DMS53 treated with DMSO at 0.1 percent for 48 hours (cell line): ENCODE results near the gene XPO6.
"Not testable (repeated sequence)": the region's sequence is repeated elsewhere in the genome, so short reads cannot be mapped to it uniquely, and the experiment has no call there.

ENCODE experiments used
- DNase-seq: peaks from one replicate; lab custom pipeline; 2025; ENCODE audit not compliant: unreplicated experiment; lab: John Stamatoyannopoulos, UW

Gene XPO6

DNA sequence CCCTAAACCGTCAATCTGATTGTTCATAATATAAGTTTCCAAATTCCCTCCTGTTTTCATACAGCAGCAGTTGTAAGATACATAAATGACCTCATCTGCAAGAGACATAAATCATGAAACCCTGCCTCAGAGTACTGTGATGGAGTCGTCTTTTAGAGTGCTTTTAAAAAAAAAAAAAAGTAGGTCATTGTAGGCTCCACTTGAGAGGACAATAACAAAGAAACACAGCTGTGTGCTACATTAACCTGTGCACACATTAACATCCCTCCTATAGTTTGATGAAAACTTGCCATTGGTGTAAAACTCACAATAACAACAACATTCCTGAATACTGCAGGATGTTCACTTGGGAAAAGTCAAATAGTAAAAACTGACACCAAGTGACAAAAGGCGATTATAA lies 56.5 kb downstream of the XPO6 start:
- DNase-seq: no peak

DNA sequence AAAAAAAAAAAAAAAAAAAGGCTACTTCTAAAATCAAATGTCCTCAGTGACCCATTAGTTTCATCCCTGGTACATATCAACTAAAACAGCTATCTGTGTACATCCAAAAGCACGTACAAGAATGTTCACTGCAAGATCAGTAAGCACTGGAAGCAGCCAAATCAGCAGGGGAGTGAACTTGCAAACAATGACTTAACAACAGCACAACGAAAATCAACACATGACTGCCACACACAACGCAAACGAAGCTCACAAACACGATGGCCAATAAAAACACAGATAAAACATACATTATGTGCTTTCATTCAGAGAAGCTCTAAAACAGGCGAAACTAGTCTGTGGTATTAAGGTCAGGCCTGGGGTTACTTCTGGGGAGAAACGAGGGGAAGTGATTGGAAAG lies 60.6 kb downstream of the XPO6 start:
- DNase-seq: no peak

DNA sequence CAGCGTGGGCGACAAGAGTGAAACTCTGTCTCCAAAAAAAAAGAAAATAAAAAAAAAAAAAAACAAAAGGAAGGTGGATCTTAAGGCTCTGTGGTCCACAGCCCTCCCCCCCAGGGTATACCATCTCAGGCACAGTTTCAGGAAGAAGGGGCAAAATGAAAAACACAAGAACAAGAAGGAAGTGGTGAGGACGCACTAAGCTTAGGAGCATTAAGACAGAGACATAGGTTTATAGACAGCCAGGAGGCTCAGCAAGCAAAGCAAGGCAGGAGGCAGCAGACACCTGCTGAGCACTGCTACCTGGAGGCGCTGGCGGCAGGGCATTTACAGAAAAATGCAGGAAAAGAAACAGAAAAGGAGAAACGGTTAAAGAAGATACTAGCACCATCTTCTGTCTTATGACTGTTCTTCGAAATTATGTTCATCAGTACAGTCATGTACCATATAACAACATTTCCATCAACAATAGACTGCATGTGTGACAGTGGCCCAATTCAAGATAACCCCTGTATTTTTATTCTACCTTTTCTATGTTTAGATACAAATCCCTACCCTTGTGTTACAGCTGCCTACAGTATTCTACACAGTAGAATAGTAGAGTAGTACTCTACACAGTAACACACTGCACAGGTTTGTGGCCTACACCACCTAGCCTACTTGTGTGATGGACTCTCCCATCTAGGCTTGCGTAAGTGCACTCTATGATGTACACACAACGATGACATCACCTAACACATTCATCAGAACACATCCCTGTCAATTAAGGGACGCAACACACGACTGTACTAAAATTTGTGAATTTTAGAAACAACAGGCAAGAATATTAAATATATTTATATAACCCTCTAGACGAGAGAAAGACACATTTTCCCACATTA lies 62.5 kb downstream of the XPO6 start:
- DNase-seq: no peak

GRCh38 chr16:28146536-28146935 lies 65.2 kb downstream of the XPO6 start:
- no peak for DNase-seq

- no peak for DNase-seq
Measured at GRCh38 chr16:28145796-28146195, 66.0 kb downstream of the XPO6 start.

DNA sequence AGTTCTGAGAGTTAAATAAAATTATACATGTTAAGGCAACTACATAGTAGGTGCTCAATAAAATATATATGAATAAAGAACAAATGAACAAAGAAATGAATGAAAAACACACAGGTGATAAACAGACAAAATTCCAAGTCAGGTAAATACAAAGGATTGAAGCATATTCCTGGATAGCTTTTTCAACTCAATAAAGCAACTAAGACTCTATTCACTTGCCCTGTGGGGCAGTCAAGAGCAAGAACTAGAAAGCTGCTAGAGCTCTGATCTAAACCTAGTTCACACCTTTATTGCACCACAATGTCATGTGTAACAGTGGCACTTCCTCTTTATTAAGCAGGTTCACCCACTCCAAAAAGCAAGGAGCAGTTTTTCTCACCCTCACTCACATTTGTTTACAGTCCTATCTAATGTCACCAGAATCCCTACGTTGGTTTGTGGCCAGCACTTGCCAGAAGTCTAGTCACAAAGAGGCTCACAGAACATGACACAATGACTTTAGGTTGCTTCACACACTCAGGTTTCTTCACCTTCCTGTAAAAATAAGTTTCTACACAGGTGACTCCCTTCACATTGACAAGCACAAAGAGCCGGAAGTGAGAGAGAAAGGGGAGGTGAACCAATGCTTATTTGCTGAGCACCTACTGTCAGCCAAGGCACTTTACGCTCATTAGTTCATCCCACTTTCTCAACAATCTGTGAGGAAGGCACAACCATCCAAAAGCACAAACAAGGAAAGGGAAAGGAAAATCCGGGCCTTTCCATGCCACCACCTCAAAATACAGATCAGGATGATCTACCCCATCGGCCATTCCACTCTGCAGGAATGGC lies 70.8 kb downstream of the XPO6 start:
- DNase-seq: no peak

DNA sequence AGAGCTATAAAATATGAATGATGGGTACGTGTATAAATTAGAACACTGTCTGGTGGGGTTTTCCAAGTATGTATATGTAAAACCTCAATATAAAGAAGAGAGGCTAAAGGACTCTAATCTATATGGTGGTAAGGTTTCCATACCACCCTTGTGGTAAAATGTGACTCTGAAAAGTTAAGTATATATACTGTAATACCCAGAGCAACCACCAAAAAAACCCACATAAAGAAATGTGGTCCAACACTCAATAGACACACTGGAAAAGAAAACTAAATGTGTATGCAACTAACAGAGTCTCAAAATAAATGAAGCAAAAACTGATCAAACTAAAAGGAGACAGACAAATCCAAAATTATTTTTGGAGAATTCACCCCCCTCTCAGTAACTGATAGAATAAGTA lies 72.2 kb downstream of the XPO6 start:
- no peak for DNase-seq

DNA sequence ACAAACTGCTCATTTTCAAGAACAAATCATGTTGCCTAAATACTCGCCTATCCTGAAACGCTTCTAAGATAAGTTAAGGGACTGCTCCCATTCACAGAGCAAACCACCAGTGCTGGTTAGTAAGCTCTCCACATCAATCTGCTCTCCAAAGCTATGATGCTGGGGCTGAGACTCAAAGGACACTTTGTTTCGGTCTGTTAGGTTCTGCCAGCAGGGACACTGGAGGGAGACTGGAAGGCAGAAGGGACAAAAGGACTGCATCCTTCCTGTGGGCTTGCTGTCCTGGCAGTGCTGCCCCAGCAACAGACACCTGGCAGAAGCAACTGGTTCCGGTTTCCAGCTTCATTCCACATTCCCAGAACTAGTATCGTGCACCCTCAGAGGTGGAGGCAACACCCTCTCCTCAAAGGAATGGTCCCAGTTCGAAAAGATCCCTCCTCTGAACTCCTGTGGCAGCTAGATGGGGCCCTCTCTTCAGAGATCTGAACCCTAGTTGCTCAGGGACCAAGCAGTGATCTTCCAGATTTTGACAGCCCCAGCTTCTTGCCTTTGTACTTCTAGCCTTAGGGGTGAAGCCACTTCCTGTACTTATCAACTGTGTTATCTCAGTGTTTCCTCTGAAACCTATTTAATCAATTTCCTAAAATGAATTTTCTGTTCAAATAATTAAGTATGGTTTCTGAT lies 74.9 kb downstream of the XPO6 start:
- DNase-seq: no peak

GRCh38 chr16:28133666-28134065 lies 78.1 kb downstream of the XPO6 start:
- no peak for DNase-seq

DNA sequence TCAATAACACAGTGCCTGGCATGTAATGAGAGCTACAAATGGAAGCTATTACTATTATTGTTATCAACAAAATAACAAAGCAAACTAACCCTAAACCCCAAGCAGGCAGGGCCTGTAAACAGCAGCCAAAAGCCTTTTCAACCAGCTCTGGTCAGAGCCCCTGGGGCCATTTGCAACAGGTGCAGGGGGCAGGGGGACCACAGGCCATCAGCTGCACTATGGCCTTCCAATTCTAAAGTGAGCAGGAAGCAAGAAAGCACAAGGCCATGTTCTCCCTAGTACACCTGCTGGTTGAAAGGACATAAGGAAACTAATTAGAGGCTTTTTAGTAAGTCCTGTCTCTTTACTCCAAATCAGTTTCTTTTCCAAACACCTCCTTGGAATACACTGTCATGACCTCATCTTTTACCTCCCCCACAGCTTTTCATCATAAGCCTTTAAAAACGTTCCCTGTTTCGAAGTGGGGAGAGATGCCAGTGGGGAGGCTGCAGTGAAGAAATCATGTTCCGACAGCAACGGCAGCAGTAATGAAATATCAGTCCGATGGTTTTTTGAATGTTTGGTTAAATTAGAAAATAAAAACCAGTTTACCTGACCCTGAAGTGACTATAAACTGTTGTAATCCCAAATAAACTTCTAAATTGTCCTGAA lies 79.9 kb downstream of the XPO6 start:
- no peak for DNase-seq

DNA sequence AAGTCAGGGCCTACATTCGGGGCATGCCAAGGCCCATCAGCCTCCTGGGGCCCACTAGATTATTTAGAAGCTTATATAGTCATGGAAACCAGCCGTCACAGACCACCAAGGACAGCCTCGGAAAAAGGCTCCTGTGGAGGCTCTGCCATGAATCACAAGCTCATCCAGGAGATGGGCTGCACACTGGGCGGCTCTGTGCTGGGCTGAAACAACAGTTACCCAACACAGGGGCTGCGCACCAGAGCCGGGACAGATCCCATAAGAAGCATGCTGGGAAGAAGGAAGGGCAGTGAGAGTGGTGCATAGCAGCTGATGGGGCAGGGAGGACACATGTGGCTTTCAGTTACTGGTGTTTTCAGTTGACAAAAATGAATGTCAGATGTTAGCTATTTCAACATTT lies 80.6 kb downstream of the XPO6 start:
- no peak for DNase-seq

GRCh38 chr16:28130099-28131088 lies 81.4 kb downstream of the XPO6 start:
- no peak for DNase-seq

GRCh38 chr16:28126684-28127620 lies 84.8 kb downstream of the XPO6 start:
- no peak for DNase-seq

DNA sequence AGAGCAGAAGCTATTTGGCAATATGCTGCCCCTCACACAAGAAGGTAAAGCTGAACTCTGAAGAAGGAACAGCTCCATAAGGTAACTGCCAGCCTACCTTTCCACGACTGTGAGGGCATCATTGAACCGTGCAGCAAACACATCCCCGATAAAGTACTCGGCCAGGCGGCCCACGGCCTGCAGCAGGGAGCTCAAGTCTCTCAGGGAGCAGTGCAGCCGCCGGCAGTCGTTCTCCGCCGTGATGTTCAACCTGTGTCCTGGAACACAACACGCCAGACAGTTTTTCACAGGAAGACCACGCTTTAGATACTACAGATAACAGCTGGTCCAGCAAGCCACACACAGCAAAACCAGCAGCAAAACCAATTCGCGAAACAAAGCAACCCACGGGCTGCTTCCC lies 86.2 kb downstream of the XPO6 start:
- no peak for DNase-seq

DNA sequence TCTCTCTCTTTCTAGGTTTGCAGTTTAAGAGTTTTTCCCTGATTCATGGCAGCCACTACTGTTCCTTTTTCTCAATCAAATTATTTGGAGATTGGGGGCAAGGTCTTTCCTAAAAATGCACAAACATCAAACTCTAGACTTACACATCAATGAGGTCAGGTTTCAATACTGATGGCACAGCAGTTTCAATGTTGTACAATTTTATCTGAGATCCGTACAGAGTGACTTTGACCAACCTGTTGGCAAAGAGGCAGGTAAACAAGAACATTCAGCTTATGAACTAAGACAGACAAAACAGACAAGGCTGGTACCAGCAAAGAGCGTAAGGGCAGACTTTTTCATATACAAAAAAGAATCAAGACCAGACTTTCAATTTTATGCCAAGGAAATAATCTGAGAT lies 90.2 kb downstream of the XPO6 start:
- DNase-seq: no peak

- DNase-seq: no peak
Measured at GRCh38 chr16:28120754-28121153, 91.0 kb downstream of the XPO6 start.

DNA sequence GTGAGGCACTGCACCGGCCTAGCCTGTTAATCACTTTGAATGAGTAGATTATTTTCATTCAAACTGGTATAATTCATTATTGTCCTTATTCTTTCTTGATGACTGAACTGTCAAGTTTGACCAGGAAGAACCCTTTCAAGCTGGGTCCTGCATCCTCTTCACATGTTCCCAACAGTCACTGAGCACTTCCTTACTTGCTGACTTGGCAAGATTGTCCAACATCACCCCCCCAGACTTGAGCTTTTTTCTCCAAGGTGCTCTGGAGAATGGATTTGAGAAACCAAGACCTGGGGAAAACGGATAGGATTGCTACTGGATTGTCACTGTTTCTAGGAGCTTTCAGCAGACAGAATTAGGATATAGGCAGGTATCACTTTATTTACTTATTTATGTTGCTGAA lies 93.1 kb downstream of the XPO6 start:
- DNase-seq: no peak

DNA sequence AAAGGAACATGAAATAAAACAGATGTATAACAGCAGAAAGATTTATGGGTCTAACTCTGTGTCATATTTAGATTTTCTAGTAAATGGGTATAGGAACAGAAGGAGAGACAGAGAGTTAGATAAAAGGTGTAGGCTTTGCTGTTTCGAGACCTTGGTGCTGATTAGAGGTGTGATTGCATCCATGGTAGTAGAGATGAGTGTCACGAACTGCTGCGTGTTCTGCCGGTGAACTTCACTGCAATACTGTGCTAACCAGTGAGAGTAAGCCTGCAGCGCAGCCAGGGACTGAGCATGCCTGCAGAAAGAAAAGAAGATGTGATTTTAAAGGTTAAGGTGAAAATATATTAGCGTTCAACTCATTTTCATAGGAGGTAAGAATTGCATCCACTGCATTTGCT lies 94.6 kb downstream of the XPO6 start:
- DNase-seq: no peak

GRCh38 chr16:28115866-28116265 lies 95.9 kb downstream of the XPO6 start:
- DNase-seq: not testable (repeated sequence)
